HG03342 (cell line): ENCODE data around the gene ATP8B4.

Source experiments
- ATAC-seq: cut with Tn5 transposase; IDR thresholded peaks from one replicate; pipeline ENCODE4 v1.9.1; 2021; ENCODE audit warnings: mild to moderate bottlenecking, moderate library complexity; ENCODE audit not compliant: unreplicated experiment

The ATP8B4 gene

DNA sequence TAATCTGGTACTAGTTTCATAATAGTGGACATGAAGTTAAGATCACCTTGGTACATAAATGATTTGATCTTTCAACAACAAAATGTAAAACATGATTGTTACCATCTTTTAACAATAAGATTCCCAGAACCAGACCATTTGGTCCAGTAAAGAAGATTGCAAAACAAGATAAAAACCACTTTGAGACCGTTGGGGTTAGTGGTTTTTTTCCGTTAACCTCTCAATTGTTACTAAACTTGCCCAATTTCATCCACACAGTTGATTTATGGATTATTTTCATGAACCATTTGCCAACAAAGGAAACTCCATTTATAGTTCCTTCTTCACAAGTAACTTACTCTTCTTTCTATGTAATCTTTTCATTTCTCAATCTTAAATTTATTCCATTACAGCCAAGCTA lies 53.8 kb downstream of the ATP8B4 start:
- ATAC-seq = no peak

DNA sequence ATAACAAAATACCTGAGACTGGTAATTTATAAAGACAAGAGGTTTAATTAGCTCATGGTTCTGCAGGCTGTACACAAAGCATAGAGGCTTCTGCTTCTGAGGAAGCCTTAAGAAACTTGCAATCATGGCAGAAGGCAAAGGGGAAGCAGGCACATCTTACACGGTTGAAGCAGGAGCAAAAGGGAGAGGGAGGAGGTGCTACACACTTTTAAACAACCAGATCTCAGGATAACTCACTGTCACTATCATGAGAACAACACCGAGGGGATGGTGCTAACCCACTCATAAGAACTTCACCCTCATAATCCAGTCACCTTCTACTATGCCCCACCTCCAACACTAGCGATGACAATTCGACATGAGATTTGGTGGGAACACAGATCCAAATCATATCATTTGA lies 54.4 kb downstream of the ATP8B4 start:
- no peak for ATAC-seq

DNA sequence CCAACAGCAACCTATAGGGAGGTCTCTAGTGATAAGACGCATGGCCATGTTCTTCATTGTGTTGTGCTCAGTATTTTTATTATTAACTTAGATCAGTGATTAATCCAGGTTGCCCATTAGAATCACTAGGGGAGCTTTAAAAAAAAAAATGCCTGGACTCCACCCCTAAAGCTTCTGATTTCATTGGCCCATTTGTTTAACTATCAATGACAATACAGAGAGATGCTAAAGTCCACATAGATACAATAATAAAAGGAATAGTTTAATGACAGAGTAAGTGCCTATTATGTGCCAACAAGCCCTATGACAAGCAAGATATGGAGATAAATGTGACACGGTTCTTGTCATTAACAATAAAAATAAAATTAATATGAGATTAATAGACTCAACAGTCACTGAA lies 55.8 kb downstream of the ATP8B4 start:
- ATAC-seq = no peak

DNA sequence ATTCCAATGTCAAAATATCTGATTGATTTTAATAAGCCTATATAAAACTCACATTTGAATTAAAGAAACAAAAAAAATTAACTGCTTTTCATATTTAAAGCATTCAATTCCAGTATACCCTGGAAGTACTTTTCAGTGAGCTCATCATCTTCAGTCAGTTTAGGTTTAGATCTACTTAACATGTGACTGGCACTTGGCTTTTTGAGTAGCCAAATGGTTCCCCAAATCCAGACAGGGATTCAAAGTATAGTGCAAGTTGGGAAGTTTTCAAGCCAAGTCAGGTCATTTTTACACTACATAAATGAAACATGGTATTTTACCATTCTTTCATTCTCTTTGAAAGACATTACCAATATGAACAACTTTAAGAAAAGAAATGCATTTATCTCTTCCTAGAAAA lies 57.5 kb downstream of the ATP8B4 start:
- no peak for ATAC-seq

DNA sequence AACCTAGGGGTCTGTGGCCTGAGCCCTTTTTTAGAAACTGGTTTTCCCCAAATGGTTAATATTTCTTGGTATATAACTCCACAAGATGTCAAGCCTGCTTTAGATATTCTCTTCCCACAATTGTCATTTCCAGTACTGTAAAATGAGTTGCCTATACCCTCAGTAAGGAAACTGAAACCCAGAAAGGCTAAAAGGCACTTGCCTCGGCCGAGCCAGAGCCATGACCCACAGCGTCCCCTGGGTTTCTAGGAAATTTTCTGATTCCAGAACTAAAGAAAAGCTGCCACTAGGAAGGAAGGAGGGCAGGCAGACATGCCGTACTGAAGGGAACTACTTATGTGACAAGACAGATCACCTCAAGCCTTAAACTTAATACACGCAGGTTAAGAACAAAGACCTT lies 59.1 kb downstream of the ATP8B4 start:
- ATAC-seq = no peak

DNA sequence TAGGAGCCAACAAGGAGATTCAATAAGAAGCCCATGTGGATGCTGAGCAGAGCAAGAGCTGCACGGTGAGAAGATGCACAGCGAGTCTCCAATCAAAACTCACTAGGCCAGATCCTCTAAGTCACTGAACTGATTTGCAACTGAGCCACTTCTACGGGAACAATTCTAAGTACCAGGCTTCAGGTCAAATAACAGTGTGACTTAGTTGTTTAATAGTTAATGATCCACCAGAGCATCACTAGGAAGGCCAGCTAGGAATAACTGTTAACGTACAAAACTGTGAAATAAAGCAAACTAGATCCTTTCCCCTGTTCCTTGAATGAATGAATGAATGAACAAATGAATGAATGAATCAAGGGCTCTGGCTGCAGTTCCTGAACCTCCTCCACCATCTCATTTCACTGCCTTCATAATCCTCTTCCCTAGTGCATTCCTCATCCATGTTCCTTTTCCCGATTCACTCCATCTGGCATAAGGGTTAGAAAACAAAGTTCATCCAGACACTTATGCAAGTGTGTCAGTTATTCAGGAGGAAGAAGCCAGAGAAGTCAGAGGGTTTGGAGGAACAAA lies 59.7 kb downstream of the ATP8B4 start:
- no peak for ATAC-seq

DNA sequence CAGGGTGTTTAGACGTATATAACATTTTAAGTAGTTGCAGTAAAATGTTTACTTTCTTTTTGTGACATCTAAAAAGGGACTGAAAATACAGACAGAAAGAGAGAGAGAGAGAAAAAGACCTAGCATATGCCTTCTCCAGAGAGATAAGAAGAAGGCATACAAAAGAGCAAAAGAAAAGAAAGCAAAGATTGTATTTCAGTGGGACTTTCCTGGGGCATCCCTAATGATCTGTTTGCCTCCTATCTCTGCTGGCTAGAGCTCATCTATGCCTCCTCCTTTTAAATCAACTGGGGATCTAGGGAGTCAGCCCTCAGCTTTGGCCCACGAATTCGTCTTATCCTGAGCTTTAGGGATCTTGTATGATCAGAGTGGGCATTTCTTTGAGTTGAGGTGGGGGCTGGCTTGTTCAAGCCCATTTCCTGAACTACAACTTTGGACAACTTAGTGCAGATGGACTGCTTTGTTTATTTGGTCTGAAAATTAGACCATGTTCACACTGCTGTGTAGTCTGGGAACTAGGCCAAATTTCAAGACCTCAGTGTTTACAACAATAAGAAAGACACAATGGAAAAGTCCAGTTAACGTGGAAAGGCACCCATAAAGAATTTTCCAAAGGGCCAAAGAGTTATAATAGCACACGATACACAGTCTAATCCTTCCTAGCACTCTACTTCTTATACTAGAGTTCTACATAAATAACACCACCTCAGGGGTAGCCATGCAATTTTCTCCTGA lies 61.0 kb downstream of the ATP8B4 start:
- ATAC-seq = no peak

DNA sequence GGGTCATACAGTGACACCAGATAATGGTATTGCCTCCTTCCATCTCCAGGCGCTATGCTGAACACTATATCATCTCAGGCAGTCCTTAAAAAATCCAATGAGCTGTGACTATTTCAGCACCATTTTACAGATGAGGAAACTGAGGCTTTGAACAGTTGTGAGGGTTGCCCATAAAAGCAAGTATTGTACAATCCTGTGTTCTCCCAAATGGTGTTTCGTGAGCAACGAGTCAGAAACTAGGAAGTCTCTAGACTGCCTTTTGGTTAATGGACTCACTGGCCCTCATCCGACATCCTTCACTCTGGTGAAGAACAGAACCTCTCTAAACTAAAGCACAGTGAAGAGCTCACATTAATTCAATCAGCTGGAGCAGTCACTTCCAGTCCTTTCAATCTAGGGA lies 61.8 kb downstream of the ATP8B4 start:
- ATAC-seq = no peak

DNA sequence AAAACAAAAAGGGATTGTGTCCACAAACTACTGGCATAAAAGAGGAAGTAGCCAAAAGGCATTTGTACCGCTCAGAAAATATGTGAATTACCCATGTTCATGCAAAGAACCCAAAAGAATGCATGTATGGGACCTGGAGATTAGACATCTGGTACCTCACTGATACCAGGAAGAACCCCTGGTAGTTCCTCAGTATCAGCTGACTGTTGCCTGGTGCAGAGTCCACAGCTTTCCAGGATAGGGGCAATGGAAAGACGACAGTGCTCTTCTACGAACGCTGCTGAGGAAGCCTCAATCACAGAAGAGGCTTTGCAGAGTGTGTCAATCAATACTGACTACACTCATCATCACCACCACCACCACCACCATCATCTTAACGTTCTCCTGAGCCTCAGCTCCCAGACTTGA lies 63.3 kb downstream of the ATP8B4 start:
- ATAC-seq = no peak

DNA sequence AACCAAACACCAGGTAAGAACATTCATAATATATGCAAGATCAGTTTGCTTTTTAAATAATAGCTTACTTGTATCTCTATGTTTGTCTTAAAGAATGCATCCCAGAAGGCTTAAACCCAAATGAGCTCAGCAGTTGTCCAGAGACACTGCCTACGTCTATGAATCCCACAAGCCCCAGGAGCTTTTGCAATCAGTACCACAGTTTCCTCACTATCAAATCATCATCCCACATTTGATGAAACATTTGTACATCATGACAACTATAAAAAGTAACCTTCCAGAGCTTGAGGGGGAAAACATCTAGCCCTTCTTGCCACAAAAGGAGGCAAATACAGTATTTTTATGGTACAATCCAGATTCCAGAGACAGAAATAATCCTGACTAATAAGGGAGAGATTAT lies 63.7 kb downstream of the ATP8B4 start:
- ATAC-seq = no peak

DNA sequence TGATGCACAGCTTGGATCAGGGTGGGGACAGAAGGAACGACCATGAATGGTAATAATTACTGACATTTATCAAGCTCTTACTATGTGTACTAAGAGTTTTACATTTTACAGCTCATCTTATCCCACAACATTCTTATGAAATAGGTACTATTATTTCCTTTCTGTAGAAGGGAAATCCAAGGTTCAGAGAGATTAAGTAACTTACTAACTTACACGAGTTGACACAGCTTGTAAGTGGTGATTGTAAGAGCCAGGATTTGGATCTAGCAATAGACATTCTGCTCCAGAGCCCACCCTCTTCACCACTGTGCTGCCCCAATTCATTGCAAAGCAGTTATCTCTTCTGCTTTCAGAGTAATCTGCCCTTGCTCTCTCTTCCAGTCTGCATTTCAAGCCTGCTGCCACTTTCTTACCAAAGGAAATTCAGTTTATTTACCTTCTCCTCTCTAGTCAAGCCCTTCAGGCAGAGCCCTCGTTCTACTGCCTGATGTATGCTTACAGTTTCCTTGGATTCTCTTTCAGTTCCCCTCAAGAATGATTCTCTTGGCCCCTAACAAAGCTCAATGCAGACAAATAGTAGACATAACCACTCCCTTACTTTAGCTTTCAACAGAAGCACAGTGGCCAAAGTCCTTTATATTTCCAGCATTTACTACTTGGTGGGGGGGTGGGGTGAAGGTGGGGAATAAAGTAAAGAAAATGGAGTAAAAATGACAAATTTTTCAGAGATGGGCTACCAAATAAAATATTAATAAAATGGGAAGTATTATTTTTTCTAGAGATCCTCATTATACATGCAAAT lies 65.8 kb downstream of the ATP8B4 start:
- ATAC-seq = no peak

DNA sequence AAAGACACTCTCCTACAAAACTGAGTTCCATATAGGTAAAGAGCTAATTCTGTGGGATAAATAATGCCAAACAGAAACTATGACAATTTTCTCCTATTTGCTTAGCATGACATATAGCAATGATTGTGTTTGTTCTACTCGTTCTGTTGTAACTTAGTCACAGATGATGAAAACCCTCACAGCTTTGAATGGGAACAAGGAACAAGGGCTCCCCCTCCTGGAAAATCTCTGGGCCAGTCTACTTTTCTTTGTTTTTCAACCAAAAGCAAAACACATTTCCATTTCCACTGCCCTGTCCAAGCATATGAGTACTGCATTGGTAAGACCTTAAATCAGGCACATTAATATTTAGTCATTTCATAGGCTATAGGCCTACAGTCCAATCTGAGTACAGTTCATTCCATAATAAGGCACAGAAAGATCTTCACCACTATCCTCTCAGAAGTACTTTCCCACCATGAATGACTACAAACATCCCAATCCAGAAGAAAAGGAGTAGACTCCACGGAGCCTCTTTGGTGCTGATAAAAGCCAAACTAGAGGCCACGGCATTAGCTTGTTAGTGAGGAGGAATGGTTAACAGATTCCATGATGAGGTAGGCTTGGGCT lies 67.1 kb downstream of the ATP8B4 start:
- no peak for ATAC-seq

DNA sequence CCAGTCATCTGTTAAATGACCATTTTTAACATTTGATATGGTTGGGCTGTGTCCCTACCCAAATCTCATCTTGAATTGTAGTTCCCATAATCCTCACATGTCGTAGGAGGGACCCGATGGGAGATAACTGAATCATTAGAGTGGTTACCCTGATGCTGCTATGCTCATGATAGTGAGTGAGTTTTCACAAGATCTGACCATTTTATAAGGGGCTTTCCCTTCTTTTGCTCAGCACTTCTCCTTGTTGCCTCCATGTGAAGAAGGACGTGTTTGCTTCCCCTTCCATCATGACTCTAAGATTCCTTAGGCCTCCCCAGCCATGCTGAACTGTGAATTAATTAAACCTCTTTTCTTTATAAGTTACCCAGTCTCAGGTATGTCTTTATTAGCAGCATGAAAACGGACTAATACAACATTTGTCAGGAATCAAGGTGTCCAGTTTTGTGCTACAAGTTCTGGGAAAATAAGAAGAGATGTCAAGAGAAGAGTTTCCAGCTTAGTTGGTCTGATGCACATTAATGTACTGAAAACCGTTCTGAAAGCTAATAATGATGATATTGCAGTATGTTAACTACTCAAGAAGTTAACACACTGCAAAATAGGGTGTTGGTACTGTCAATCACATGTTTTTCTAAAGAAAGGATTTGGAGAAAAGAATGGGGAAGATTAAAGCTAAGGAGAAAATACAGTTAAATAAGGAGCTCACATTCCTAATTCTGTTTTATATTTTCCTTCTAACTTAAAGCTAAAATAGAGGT lies 67.9 kb downstream of the ATP8B4 start:
- no peak for ATAC-seq

DNA sequence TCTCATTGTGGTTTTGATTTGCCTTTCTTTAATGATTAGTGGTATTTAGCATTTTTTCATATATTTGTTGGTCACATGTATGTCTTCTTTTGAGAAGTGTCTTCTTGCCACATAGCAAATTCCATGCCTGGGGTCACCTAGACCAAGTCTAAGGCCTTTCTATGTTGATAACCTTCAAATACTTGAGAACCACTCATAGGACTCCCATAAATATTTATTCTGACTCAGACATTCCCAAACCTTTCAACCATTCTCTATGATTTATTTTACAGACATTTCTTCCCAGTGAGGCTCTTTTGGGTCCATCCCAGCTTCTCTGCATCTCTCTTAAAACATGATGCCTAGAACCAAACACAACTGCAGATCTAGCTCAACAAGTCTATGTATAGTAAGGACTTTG lies 69.2 kb downstream of the ATP8B4 start:
- ATAC-seq = no peak

DNA sequence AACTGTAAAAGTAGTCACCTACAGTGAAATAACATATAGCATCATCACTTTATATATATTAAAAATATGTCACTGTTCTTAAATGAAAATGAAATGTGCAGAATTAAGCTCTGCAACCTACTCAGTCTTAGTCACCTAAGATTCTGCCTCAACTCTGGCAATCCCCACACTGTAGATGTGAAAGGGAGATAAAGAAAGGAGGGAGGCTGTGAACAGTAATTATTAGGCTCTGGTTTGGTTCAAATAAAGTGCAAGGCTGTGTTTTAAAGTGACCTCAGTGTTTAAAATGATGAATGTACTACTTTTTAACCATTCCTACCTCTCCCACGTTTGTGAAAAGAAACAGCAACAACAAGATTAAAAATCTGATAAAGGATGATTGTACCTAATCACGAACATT lies 72.2 kb downstream of the ATP8B4 start:
- no peak for ATAC-seq

DNA sequence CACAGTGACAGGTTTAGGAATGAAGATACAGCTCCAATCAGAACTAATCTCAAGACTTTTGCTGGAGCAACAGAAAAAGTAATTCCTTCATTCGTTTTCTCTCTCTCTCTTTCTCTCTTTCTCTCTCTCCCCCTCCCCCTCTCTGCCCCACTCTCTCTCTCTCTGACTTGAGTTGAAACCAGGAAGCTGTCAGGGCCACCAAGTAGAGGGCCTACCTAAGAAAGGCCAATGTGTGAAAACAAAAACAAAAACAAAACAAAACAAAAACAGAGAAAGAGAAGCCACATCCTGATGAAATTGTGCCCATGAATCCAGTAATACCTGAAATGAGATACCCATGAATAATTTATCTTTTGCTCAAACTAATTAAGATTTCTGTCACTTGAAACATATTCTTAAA lies 72.9 kb downstream of the ATP8B4 start:
- no peak for ATAC-seq

DNA sequence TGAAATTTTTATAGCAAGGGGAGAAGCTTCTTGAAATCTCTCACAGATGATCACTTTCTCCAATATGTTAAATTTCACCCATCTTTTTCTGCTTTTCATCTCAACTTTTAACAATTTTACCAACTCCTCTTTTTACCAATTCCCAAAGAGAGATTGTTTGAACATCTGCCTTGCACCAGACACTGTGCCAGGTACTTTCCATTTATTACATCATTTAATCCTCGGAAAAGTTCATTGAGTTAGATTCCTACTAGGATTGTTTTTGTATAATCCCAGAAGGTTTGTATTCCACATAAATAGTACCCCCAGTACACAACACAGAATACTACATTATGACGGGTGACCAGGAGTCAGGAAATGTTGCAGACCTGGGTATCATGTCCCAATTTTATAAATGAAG lies 74.1 kb downstream of the ATP8B4 start:
- no peak for ATAC-seq

DNA sequence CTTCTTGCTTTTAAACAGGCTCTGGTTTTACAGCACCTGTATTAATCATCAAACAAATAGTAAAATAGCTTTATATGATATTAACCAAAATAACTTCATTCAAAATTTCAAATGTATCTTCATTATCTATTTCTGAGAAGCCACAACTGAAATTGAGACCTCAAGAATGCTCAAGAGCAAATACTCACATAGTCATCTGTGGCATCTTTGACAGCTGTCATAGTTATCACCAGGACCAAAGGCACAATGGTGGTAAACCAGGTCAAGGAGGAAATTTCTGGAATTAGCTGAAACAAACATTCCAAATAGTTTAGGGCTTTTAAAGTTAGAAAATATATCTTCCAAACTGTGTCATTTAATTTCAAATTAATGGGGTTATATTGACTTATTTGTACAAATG lies 74.6 kb downstream of the ATP8B4 start:
- ATAC-seq = no peak

DNA sequence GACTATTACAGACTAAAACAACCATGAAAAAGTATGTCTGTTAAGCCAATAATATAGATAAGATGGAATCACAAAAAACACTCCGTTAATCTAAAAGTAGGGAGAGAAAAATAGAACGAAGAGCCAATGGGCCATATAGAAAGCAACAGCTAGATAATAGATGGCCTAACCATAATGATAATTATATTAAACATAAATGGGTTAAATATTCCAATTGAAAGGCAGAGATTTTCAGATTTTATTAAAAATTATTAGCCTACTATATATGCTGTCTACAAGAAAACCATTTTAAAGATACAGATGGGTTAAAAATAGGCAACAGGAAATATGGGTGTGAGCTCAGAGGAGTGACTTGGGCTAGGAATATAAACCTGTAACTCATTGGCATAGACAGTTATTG lies 76.3 kb downstream of the ATP8B4 start:
- ATAC-seq = no peak

DNA sequence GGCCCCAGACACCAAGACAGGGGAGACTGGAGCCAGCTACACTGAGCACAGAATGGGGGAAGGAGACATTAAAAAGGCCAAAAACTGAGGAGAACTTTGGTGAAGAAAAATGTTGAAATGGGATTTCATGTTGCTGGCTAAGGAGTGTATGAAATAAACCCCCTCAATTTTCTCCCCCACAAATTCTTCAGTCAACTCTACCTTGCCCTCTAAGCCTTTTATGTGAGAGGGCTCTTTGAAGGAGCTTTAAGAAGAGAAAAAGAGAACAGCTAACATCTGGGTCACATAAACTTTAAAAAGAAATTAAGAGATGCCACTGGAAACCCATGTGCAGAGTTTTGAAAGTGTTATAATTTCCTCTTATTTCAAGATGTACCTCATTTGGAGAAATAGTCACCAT lies 88.6 kb downstream of the ATP8B4 start:
- ATAC-seq = no peak

DNA sequence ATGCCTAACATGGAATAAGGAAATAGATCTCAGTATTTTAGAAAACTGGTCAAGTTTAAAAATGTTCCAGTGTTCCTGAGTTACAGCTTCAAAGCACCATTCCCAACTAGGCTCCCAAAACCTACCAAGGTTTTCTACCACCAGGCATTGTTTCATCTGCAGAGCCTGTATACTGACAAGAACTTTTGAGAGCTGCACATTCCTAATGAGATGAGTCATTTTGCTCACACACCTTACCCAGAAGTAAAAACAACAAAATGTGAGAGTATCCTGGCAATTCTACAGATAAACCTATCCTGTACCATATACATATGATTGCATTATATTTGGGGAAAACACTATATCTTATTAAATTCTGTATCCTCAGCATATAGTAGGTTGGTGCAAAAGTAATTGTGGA lies 90.7 kb downstream of the ATP8B4 start:
- ATAC-seq = no peak
